ENCODE data around the gene CCDC47. TPM values are rescaled to one million over a fixed set of nuclear protein-coding genes. Genes with fewer than 3 reads are reported as not detected.

The CCDC47 gene
- total RNA-seq, 2 experiments from 2014 or later, result 31.0 to 31.3 TPM

DNA sequence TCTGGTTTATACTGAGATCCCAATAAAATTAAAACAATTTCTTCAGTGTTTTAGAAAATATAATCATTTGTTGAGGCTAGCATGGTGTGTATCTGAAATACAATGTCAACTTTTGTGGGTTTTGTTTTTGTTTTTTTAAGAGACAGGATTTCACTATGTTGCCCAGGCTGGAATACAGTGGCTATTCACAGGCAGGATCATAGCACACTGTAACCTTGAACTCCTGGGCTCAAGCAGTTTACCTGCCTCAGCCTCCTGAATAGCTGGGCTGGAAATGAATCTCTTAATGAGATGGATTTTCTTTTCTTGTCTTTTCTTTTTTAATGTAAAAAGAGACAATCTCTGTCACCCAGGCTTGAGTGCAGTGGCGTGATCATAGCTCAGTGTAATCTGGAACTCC, 12.7 kb upstream of the CCDC47 start:
- Histone ChIP-seq H3K4me1 (ENCODE audit: insufficient read depth, low read length) (peaks cover 5% of the 10 kb centered on the region), H3K27me3 (ENCODE audit: control insufficient read depth in 1 of 2, insufficient read depth in 2 of 2, low read length in 2 of 2) (no peaks in the 10 kb centered on the region), H3K9me3 (ENCODE audit: control insufficient read depth in 1 of 2, insufficient read depth in 1 of 2, low read length in 2 of 2) (no peaks in the 10 kb centered on the region), H3K4me3 (ENCODE audit: low read length) (no peak overlapping the region), H3K27ac (ENCODE audit: low read depth in 1 of 2, low read length in 2 of 2) (no peak overlapping the region), H3K36me3 (ENCODE audit: insufficient read depth, low read length) (peaks cover 59% of the 10 kb centered on the region)
- H3K9me3 Mint-ChIP-seq, result no peaks in the 10 kb centered on the region
- H3K4me1 Mint-ChIP-seq (ENCODE audit: low read depth), result peaks cover 33% of the 10 kb centered on the region
- TF ChIP-seq, protein P1, sequence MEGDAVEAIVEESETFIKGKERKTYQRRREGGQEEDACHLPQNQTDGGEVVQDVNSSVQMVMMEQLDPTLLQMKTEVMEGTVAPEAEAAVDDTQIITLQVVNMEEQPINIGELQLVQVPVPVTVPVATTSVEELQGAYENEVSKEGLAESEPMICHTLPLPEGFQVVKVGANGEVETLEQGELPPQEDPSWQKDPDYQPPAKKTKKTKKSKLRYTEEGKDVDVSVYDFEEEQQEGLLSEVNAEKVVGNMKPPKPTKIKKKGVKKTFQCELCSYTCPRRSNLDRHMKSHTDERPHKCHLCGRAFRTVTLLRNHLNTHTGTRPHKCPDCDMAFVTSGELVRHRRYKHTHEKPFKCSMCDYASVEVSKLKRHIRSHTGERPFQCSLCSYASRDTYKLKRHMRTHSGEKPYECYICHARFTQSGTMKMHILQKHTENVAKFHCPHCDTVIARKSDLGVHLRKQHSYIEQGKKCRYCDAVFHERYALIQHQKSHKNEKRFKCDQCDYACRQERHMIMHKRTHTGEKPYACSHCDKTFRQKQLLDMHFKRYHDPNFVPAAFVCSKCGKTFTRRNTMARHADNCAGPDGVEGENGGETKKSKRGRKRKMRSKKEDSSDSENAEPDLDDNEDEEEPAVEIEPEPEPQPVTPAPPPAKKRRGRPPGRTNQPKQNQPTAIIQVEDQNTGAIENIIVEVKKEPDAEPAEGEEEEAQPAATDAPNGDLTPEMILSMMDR (IDR thresholded peaks at IDR 0.05), result no peak
- ATAC-seq (ENCODE audit: poor library complexity), result no peak
- H3K4me3 Mint-ChIP-seq, result no peak overlapping the region
- ChIA-PET POLR2A (interaction anchor here (0.7 kb wide), 1 partner anchor 89 kb away, joined by 3 read pairs; no protein-coding TSS in a partner anchor), CTCF (interaction anchor here (1.2 kb wide), 1 partner anchor 24 kb away, joined by 3 read pairs; no protein-coding TSS in a partner anchor)
- no peaks in the 10 kb centered on the region for H3K27me3 Mint-ChIP-seq
- intact Hi-C loops (cut with DNase I, micrococcal nuclease), result no loop called here
- no peak for DNase-seq
- peak overlapping the region; percentile 21 for H3K27ac Mint-ChIP-seq
- H3K36me3 Mint-ChIP-seq (ENCODE audit: low read depth), result peaks cover 75% of the 10 kb centered on the region

DNA sequence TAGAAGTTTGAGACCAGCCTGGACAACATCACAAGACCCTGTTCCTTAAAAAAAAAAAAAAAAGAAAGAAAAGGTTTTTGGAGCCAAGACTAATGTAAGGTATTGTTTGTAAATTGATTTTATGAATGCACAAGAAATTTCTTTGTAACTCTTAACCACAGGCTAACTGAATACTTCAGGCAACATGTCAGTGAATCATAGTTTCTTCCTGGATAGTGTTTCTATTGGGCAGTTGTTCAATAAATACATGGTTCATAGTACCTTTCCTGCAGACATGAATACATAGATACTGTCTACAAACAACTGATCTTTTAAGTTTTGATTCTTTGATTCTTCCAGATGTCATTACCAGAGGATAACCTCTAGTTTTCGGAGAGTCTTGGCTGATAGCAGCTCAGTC, 12.2 kb upstream of the CCDC47 start:
- no peaks in the 10 kb centered on the region for H3K27me3 Mint-ChIP-seq
- H3K4me3 ChIP-seq (ENCODE audit: low read length), result no peak overlapping the region

DNA sequence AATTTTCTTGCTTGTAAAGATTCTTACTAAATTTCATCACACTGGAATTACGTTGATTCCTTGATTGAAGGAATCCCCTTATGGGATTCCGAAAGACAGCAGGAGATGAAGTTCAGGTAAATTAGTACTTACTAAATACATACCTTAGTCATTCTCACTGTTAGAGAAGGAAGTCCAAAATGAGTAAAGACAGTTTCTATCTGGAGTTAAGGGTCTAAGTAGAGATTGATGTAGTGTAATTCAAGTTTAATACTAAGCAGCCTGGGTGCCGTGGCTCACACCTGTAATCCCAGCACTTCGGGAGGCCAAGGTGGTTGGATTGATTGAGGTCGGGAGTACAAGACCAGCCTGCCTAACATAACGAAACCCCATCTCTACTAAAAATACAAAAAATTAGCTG, 10.1 kb upstream of the CCDC47 start:
- H3K36me3 Mint-ChIP-seq (ENCODE audit: low read depth), result peaks cover 65% of the 10 kb centered on the region
- H3K27me3 Mint-ChIP-seq, result no peaks in the 10 kb centered on the region
- peaks cover 48% of the 10 kb centered on the region for H3K36me3 ChIP-seq (ENCODE audit: insufficient read depth, low read length)
- POLR2A ChIA-PET, result interaction anchor here (1.5 to 3.6 kb wide), 3 partner anchors 9 to 137 kb away, joined by 3 to 22 read pairs (median 3); partner anchors contain the start of genes CCDC47 and DDX42
- peaks cover 18% of the 10 kb centered on the region for H3K4me1 ChIP-seq (ENCODE audit: insufficient read depth, low read length)
- no peaks in the 10 kb centered on the region for H3K9me3 ChIP-seq (ENCODE audit: control insufficient read depth in 1 of 2, insufficient read depth in 1 of 2, low read length in 2 of 2)
- peak overlapping the region; percentile 28 for H3K27ac Mint-ChIP-seq
- peaks cover 56% of the 10 kb centered on the region for H3K4me1 Mint-ChIP-seq (ENCODE audit: low read depth)
- CTCF ChIA-PET, result interaction anchor here (1.6 to 2.2 kb wide), 2 partner anchors 73 to 85 kb away, joined by 3 to 6 read pairs; no protein-coding TSS in a partner anchor
- H3K27me3 ChIP-seq (ENCODE audit: control insufficient read depth in 1 of 2, insufficient read depth in 2 of 2, low read length in 2 of 2), result no peaks in the 10 kb centered on the region
- H3K4me3 Mint-ChIP-seq, result no peak overlapping the region
- no peak overlapping the region for H3K27ac ChIP-seq (ENCODE audit: low read depth in 1 of 2, low read length in 2 of 2)
- TF ChIP-seq, protein P1 (IDR thresholded peaks at IDR 0.05), result no peak
- intact Hi-C loops (cut with DNase I, micrococcal nuclease), result no loop called here
- ATAC-seq (ENCODE audit: poor library complexity) (no peak), DNase-seq (no peak)
- H3K9me3 Mint-ChIP-seq, result no peaks in the 10 kb centered on the region
- no peak overlapping the region for H3K4me3 ChIP-seq (ENCODE audit: low read length)

More for the DNA sequence above, 12.2 kb upstream of the CCDC47 start:
- ATAC-seq (ENCODE audit: poor library complexity), result no peak
- H3K9me3 ChIP-seq (ENCODE audit: control insufficient read depth in 1 of 2, insufficient read depth in 1 of 2, low read length in 2 of 2), result no peaks in the 10 kb centered on the region
- H3K9me3 Mint-ChIP-seq, result no peaks in the 10 kb centered on the region
- peaks cover 78% of the 10 kb centered on the region for H3K36me3 Mint-ChIP-seq (ENCODE audit: low read depth)
- peak overlapping the region; percentile 21 for H3K27ac Mint-ChIP-seq
- no peaks in the 10 kb centered on the region for H3K27me3 ChIP-seq (ENCODE audit: control insufficient read depth in 1 of 2, insufficient read depth in 2 of 2, low read length in 2 of 2)
- ChIA-PET CTCF (interaction anchor here (1.2 kb wide), 1 partner anchor 24 kb away, joined by 3 read pairs; no protein-coding TSS in a partner anchor), POLR2A (no interaction called here)
- TF ChIP-seq, protein P1 (IDR thresholded peaks at IDR 0.05), result no peak
- peaks cover 39% of the 10 kb centered on the region for H3K4me1 Mint-ChIP-seq (ENCODE audit: low read depth)
- no peak overlapping the region for H3K4me3 Mint-ChIP-seq
- H3K36me3 ChIP-seq (ENCODE audit: insufficient read depth, low read length), result peaks cover 56% of the 10 kb centered on the region
- no peak overlapping the region for H3K27ac ChIP-seq (ENCODE audit: low read depth in 1 of 2, low read length in 2 of 2)
- DNase-seq, result no peak
- intact Hi-C loops (cut with DNase I, micrococcal nuclease), result no loop called here
- H3K4me1 ChIP-seq (ENCODE audit: insufficient read depth, low read length), result peaks cover 9% of the 10 kb centered on the region

All from CD4-positive, alpha-beta T cell (primary cell).